HG02610 (cell line): ENCODE results near the gene SCAF11.
"Not testable (repeated sequence)": the region's sequence is repeated elsewhere in the genome, so short reads cannot be mapped to it uniquely, and the experiment has no call there.

ENCODE experiments used
- ATAC-seq: cut with Tn5 transposase; IDR thresholded peaks from one replicate; pipeline ENCODE4 v1.9.1; 2021; ENCODE audit warnings: mild to moderate bottlenecking, moderate library complexity; ENCODE audit not compliant: unreplicated experiment

The SCAF11 gene, protein sequence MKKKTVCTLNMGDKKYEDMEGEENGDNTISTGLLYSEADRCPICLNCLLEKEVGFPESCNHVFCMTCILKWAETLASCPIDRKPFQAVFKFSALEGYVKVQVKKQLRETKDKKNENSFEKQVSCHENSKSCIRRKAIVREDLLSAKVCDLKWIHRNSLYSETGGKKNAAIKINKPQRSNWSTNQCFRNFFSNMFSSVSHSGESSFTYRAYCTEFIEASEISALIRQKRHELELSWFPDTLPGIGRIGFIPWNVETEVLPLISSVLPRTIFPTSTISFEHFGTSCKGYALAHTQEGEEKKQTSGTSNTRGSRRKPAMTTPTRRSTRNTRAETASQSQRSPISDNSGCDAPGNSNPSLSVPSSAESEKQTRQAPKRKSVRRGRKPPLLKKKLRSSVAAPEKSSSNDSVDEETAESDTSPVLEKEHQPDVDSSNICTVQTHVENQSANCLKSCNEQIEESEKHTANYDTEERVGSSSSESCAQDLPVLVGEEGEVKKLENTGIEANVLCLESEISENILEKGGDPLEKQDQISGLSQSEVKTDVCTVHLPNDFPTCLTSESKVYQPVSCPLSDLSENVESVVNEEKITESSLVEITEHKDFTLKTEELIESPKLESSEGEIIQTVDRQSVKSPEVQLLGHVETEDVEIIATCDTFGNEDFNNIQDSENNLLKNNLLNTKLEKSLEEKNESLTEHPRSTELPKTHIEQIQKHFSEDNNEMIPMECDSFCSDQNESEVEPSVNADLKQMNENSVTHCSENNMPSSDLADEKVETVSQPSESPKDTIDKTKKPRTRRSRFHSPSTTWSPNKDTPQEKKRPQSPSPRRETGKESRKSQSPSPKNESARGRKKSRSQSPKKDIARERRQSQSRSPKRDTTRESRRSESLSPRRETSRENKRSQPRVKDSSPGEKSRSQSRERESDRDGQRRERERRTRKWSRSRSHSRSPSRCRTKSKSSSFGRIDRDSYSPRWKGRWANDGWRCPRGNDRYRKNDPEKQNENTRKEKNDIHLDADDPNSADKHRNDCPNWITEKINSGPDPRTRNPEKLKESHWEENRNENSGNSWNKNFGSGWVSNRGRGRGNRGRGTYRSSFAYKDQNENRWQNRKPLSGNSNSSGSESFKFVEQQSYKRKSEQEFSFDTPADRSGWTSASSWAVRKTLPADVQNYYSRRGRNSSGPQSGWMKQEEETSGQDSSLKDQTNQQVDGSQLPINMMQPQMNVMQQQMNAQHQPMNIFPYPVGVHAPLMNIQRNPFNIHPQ (N-terminal part only)

DNA sequence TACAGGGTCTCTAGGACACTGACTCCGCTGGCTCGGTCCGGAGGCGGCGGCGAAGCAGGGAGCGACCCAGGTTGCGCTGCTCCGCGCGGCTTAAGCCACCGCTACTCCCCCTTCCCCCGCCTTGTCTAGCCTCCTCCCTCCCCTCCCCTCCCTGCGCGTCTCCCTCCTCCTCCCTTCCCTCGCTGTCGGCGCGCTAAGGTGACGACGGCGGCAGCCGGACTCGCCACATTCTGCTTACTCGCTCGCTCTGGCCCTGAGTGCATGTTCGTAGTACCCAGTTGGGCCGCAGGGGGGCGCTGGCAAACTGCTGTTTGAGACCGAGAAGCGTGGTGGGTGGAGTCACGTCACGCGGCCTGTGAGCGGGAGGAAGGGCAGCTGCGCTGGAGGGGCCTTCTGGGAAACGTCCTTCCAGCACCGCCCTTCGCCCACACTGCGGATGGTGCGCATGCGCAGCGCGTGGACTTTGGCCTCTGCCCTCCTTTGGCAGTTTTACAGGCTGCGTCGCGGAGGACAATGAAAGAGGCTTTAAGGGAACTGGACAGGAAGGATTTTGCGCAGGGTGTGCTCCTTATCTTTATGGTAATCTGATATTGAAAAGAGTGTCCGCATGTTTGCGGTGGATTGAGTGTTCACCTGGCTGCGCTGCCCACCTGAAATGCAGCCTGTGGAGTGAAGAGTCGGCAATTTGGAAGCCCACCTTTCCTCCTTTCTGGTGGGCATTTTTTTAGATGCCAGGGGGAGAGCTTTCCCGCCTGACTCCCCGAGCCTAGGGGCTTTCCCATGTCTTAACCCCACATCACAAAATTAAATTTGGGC is at the start of gene SCAF11:
Gene SCAF11, minus strand, starts transcription at position 107 of the 816 bp plus-strand sequence. CDS start 26,407 bp downstream, outside the sequence.
- peak; percentile 68 for ATAC-seq

DNA sequence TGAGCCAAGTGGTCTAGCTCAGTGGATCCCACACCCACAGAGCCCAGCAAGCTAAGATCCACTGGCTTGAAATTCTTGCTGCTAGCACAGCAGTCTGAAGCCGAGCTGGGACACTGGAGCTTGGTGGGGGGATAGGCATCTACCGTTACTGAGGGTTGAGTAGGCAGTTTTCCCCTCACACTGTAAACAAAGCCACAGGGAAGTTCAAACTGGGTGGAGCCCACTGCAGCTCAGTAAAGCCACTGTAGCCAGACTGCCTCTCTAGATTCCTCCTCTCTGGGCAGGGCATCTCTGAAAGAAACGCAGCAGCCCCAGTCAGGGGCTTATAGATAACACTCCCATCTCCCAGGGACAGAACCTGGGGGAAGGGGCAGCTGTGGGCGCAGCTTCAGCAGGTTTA is 46.7 kb upstream of the SCAF11 start:
- not testable (repeated sequence) for ATAC-seq

DNA sequence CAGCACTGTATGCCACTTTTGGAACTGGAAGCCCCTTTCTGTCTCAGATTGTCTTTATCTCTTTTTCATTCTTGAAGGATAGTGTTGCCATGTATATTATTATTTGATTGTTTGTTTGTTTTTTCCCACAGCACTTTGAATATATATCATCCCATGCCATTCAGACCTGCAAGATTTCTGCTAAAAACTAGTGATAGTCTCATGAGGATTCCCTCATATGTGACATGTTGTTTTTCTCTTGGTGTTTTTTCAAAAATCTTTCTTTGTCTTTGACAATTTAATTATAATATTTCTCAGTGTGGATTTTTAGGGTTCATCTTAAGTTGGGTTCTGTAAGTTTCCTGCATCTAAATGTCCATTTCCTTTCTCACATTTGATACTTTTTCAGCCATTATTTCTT is 36.8 kb upstream of the SCAF11 start:
- no peak for ATAC-seq

DNA sequence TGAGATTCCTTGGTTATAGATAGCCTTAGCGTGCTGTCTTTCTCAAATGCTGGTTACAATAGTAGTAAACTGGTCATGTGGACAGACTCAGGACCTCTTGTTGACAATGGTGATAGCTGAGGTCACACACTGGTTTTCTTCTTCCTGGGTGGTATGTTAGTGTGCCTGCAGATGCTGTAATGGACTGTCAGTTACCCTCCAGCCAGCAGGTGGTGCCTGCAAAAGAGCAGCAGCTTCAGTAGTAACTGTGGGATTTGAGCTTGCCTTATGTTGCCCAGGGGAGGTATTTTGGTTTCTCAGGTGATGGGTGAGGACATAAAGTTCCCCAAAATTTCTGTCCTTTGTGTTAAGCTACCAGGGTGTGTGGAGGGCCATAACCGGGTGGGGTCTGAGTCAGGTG is 33.7 kb upstream of the SCAF11 start:
- no peak for ATAC-seq

DNA sequence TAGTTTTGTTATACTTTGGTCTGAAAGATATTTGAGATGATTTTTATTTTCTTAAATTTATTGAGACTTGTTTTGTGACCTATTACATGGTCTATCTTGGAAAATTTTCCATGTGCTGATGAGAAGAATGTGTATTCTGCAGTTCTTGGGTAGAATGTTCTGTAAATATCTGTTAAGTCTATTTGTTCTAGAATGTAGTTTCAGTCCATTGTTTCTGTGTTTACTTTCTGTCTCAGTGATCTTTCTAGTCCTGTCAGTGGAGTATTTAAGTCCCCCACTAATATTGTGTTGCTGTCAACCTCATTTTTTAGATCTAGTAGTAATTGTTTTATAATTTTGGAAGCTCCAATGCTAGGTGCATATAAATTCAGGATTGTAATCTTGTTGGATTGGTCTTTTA is 30.4 kb upstream of the SCAF11 start:
- ATAC-seq = no peak

DNA sequence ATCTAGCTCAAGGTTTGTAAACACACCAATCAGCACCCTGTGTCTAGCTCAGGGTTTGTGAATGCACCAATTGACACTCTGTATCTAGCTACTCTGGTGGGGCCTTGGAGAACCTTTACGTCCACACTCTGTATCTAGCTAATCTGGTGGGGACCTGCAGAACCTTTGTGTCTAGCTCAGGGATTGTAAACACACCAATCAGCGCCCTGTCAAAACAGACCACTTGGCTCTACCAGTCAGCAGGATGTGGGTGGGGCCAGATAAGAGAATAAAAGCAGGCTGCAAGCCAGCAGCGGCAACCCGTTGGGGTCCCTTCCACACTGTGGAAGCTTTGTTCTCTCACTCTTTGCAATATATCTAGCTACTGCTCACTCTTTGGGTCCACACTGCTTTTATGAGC is 28.3 kb upstream of the SCAF11 start:
- ATAC-seq = not testable (repeated sequence)

DNA sequence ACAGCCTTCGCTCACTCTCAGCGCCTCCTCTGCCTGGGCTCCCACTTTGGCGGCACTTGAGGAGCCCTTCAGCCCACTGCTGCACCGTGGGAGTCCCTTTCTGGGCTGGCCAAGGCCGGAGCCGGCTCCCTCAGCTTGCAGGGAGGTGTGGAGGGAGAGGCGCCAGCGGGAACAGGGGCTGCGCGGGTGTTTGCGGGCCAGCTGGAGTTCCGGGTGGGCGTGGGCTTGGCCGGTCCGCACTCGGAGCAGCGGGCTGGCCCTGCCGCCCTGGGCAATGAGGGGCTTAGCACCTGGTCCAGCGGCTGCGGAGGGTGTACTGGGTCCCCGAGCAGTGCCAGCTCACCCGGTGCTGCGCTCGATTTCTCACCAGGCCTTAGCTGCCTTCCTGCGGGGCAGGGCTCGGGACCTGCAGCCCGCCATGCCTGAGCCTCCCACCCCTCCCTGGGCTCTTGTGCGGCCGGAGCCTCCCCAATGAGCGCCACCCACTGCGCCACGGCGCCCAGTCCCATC is 27.5 kb upstream of the SCAF11 start:
- not testable (repeated sequence) for ATAC-seq

DNA sequence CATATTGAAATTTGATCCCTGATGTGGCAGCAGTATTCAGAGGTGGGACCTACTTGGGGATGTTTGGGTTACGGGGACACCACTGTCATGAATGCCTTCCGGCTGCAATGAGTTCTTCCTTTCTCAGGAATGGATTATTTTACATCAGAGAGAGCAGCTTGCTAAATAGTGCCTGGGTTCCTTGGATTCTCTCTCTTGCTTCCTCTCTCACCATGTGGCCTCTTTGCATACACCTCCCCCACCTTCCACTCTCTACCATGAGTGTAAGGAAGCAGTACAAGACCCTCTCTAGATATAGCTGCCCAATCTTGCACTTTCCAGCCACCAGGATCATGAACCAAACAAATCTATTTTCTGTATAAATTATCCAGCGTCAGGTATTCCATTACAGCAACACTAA is 15.4 kb upstream of the SCAF11 start:
- ATAC-seq = no peak

DNA sequence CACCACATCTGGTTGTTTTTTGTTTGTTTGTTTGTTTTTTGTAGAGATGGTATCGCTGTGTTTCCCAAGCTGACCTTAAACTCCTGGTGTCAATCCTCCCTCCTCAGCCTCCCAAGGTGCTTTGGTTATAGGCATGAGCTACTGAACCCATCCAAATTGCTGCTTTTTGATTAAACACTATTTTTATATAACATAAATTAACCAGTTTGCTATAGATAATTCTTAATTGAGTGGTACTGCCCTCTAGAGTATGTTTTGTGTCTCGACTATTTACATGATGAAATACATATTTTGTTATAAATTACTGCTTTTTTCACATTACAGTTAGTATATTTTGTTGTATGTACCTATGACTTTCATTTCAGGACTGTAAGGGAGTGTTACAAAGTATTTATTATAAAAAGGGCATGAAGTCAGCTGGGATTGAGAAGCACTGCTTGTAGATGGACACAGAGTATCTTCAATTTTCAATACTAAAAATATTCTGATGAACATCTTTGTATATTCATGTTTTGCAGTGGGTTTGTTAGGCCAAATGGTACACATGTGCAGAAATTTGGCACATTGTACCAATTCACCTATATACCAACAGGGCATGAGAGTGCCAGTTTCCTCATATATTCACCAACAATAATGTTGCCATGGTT is 14.9 kb upstream of the SCAF11 start:
- ATAC-seq = no peak

DNA sequence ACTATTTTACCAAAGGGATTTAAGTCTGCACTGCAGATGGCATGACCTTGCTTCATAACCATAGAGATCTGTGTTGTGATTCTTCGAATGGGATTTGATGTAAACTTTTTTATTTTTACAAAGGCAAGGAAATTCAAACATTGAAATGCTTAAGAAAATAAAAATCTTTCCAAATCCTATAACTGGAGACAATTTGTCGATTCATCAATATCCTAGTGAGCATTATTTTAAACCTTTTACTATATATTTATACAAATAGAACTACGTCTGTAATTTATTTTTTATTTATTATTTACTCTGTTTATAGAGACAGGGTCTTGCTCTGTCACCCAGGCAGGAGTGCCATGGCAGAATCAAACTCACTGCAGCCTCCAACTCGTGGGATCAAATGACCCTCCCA is 14.3 kb upstream of the SCAF11 start:
- ATAC-seq = no peak

DNA sequence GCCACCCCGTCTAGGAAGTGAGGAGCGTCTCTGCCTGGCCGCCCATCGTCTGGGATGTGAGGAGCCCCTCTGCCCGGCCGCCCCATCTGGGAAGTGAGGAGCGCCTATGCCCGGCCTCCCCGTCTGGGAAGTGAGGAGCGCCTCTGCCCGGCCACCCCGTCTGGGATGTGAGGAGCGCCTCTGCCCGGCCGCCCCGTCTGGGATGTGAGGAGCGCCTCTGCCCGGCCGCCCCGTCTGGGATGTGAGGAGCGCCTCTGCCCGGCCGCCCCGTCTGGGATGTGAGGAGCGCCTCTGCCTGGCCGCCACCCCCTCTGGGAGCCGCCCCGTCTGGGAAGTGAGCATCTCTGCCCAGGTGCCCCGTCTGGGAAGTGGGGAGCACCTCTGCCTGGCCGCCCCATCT is 9.7 kb upstream of the SCAF11 start:
- not testable (repeated sequence) for ATAC-seq

DNA sequence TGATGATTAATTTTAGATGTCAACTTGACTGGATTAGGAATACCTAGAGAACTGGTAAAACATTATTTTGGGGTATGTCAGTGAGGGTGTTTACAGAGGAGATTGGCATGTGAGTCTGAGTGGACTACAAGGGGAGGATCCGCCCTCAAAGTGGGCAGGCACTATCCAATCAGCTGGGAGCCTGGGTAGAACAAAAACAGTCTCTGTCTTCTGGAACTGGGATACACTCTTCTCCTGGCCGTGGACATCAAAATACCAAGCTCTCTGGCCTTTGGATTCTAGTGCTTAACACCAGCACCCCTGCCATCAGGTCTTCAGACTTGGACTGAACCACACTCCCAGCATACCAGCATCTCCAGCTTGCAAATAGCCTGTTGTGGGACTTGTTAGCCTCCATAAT is 4.4 kb upstream of the SCAF11 start:
- no peak for ATAC-seq

DNA sequence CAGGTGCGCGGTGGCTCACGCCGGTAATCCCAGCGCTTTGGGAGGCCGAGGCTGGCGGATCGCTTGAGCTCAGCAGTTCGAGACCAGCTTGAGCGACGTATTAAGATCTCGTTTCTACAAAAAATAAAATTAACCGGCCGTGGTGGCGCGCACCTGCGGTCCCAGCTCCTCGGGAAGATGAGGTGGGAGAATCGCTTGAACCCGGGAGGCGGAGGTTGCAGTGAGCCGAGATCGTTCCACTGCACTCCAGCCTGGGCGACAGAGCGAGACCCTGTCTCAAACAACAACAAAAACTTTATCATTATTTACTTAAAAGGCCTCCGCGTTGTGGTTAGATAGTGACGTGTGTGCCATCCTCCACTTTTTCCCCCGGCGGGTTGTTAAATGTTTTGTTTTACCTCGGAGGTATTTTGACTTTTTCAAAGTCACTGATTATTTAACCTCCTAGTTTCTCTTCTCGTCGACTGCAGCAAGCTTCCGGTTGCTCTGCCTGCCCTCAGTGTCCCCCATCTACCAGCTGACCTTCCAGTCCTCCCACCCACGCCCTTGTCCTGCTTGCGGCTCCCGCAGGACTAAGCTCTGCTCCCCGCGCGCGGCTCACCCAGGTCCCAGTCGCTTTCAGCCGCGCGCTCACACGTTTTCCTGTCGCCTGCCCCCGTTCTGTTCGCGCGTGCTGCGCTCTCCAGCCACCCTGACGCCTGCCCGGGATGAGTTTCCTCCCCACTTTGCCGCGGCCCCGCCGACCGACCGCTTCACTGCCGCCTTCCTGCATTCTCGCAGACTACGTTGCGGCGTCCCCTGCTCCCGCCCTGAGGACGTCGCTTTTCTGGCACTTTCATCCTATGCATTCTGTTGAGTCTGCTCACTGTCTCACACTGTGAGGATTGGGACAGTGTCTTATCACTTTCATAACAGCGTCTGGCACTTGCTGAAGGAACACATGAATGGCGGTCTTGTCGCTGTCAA is 1.2 kb upstream of the SCAF11 start:
- peak; percentile 32 for ATAC-seq

DNA sequence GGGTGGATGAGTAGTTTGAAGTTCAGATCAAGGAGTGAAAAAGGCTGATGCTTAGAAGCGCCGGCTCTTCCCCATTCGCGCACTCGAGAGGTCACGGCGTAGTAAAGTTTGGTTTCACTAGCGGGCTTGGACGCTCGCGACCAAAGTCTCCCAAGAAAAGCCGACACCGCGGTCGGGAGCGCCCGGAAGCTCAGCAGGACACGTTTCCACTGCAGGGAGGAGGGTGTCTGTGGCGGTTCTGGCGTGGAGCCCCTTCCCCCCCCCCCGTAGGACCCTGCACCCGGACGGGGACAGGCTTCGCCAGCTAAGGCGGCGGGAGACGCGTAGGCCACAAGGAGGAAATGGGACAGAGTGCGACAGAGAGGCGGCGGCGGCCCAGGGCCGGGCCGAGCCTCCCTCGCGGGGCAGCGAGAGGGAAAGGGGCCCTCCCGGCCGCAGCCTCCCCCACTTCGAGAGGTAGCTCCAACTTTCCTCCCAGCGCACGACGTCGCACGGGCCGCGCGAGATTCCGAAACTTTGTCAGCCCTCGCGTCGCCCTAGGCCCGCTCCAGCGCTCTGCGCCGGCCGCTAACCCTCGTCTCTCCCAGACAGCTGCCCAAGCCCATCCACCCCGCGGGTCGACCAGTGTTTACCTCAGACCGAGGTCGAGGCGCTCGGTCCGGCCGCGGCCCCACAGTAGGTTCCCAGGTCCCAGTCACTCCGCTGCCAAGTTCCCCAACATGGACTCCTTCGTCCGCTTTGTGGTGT is 480 bp downstream of the SCAF11 start:
- ATAC-seq = peak; percentile 21

DNA sequence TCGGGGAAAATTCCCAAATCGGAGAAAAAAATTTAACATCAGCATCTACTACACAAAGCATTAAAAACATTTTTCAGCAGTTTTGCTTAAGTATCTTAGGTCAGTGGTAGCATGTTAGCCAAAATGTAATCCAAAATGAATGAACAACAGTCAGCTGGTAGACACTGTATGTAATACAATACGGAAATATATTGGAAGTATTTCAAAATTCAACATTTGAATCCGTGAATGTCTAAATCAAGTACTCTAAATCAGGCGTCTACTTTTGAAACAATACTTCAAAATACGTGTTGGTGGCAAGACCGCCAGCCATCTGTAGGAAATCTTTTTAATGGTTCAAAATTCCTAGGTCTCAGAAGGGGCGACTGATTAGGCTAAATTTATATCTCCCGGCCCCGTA is 1.1 kb downstream of the SCAF11 start:
- ATAC-seq = no peak

DNA sequence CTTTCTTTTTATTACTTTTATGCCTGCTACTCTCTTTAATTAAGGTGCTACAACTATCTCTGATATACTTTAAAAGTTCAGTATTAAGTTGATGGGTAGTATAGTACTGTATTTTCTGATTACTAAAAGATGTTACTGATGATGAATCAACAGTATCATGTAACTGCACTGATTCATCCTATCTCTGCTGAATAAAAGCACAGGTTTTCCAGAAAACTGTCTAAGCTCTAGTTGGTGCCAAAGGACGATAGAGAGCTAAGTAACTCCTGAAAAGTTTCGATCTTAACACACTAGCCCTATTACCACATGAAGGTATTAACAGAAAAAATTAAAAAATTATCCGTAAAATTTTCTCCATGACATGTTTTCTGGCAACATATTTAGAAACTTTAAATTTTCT is 2.1 kb downstream of the SCAF11 start:
- ATAC-seq = no peak

DNA sequence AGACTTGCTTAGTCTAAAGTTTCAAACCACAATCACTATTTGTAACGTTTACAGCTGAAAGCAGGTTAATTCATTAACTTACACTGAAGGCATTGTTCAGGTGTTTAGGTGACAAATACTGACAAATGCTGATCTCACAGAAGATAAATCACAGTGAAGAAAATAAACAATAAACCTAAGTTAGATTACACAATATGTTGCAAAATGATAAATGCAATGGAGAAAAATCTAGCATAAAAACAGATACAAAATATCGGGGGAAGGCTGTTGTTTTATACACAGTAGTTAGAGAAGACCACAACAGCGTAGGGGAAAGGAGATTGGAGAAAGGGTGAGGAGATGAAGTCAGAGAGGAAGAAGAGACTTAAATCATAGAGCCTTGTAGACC is 3.0 kb downstream of the SCAF11 start:
- no peak for ATAC-seq
